Effector memory CD4-positive, alpha-beta T cell (primary cell): ENCODE results near the gene TEX264.

Experiments
- DNase-seq, 3 donors: peaks; one replicate each; pipeline ENCODE4 v3.0.0-alpha.2; 2020
- H3K27ac ChIP-seq: 2 replicates; pipeline ENCODE4 v1.7.0; 2013; ENCODE audit warnings: mild to moderate bottlenecking, low read length, moderate library complexity; ENCODE audit not compliant: insufficient read depth, poor library complexity, severe bottlenecking
- H3K27me3 ChIP-seq: replicated peaks from 2 replicates; pipeline ENCODE4 v1.7.0; 2013; ENCODE audit warnings: mild to moderate bottlenecking, low read length; ENCODE audit not compliant: insufficient read depth, control insufficient read depth, poor library complexity, severe bottlenecking
- H3K36me3 ChIP-seq: 2 replicates; pipeline ENCODE4 v1.7.0; 2013; ENCODE audit warnings: mild to moderate bottlenecking, low read length, moderate library complexity; ENCODE audit not compliant: control insufficient read depth, insufficient read depth
- H3K4me1 ChIP-seq: 2 replicates; pipeline ENCODE4 v1.7.0; 2013; ENCODE audit warnings: low read length, mild to moderate bottlenecking; ENCODE audit not compliant: control insufficient read depth, insufficient read depth, poor library complexity, severe bottlenecking
- H3K4me3 ChIP-seq: 2 replicates; pipeline ENCODE4 v1.7.0; 2013; ENCODE audit warnings: low read length, low read depth, mild to moderate bottlenecking; ENCODE audit not compliant: insufficient read depth, poor library complexity, severe bottlenecking
- H3K9me3 ChIP-seq: 2 replicates; pipeline ENCODE4 v1.7.0; 2013; ENCODE audit warnings: mild to moderate bottlenecking, low read length, moderate library complexity; ENCODE audit not compliant: control insufficient read depth

Gene TEX264

DNA sequence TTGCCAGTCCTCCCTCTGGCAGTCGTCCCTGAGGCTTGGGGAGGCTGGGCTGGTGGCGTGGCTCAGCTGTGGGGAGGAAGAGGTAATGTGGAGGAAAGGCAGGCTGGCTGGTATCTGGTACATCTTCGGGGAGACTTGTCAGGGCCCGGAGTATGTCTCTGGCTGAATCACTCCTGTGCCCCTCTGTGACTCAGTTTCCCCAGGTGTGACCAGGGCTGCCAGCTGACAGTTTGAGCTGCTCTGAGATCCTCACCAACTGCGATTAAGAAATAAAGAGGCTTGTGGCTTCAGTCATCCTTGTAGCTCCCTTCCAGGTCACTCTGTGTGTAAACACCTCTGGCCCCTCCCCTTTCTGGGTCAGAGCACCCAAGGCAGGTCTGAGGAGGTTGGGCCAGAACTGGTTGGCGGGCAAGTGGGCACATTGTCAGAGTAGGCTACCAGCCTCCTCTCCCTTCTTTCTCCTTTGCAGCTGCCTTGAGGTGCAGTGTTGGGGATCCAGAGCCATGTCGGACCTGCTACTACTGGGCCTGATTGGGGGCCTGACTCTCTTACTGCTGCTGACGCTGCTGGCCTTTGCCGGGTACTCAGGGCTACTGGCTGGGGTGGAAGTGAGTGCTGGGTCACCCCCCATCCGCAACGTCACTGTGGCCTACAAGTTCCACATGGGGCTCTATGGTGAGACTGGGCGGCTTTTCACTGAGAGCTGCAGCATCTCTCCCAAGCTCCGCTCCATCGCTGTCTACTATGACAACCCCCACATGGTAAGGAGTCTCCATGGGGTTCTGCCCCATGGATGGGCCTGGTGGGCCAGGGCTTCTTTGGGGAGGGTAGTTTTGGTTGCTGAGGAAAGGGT, 3.0 kb downstream of the TEX264 start:
- Histone ChIP-seq H3K9me3 (no peaks in the 10 kb centered on the region), H3K4me1 (peaks cover 69% of the 10 kb centered on the region), H3K27ac (peak overlapping the region; percentile 6), H3K4me3 (no peak overlapping the region), H3K27me3 (no peaks in the 10 kb centered on the region), H3K36me3 (no peaks in the 10 kb centered on the region)
- DNase-seq, result no peak

DNA sequence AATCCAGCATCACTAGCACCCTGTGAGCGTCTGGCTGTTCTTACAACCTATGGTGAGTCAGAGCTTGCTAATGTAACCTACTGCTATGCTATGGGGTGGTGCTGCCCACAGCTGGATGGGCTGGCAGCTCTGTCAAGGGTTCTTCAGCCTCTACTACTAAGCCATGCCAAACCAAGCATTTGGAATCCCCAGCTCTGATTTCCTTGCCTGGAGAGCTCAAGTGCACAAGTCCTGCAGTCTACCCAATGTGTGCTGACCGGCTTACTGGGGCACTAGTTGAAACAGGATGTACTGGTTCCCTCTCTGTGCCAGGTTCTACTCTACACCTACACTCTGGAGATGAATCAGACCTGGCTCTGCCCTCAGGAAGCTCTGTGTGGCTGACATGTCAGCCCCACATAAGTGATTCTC, 4.2 kb downstream of the TEX264 start:
- H3K4me3 ChIP-seq, result no peak overlapping the region
- no peak for DNase-seq
- H3K36me3 ChIP-seq, result no peaks in the 10 kb centered on the region
- H3K27me3 ChIP-seq, result no peaks in the 10 kb centered on the region
- no peaks in the 10 kb centered on the region for H3K9me3 ChIP-seq
- peak overlapping the region; percentile 8 for H3K27ac ChIP-seq
- H3K4me1 ChIP-seq, result peaks cover 59% of the 10 kb centered on the region

DNA sequence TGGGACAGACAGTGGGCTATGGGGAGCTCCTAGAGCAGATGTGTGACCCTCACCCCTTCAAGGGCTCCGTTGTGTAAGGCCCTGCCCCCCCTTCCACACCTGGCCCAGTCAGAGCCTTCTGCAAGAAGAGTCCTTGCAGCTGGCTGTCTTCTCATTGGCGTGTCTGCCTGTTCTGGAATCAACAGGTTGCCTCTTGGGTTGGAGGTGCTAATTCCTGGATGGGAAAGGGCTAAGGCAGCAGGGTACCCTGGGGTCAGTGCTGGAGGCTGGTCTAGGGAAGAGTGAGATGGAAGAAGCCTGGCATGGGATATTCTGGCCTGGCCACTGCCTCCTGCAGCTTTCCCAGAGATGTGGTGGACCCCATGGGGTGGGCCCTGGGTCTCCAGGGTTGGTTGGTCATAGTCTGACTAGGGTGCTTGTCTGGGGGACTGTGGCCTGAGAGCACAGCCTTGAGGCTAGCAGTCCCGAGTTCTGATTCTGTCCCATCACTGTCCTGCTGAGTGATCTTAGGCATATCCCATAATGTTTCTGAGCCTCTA, 5.1 kb downstream of the TEX264 start:
- no peaks in the 10 kb centered on the region for H3K9me3 ChIP-seq
- H3K4me3 ChIP-seq, result no peak overlapping the region
- H3K36me3 ChIP-seq, result no peaks in the 10 kb centered on the region
- H3K27me3 ChIP-seq, result no peaks in the 10 kb centered on the region
- peaks cover 63% of the 10 kb centered on the region for H3K4me1 ChIP-seq
- no peak for DNase-seq
- H3K27ac ChIP-seq, result no peak overlapping the region

DNA sequence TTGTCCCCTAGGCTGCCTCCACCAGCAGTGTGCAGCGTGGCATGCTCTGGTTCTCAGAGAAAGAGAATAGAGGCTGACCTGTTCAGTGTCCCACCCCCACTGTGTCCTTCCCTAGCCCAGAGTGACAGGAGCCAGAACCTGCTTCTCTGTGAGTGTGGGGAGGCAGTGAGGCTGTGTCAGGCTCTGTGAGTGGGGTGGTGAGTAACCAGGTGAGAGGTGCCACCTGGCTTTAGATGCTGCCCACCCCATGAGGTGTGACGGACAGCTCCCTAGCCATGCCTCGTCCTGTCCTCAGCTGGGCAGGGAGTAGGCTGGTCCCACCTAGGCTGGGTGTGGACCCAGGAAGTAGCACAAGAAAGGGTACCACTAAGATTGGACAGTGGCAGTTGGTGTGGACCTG, 6.3 kb downstream of the TEX264 start:
- no peaks in the 10 kb centered on the region for H3K36me3 ChIP-seq
- no peak overlapping the region for H3K4me3 ChIP-seq
- DNase-seq, result no peak
- H3K27me3 ChIP-seq, result no peaks in the 10 kb centered on the region
- H3K27ac ChIP-seq, result no peak overlapping the region
- H3K9me3 ChIP-seq, result no peaks in the 10 kb centered on the region
- peaks cover 66% of the 10 kb centered on the region for H3K4me1 ChIP-seq

DNA sequence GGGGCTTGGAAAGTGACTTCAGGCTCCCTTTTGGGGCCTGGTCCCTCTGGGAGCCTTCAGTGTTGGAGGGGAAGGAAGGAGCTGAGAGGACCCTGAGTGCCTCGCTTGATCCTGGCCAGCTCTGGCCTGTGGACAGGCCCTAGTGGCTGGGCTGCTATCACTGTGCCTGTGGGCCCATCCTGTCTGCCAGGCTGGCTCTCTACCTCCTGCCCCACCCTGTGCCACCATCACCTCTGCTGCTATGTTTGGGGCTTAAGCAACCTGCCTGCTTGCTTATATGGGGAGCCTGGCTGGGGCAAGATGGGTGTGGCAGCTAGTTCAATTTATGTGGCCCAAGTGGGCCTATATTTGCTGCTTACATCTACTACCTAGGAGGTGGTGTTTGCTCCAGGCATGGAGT, 7.1 kb downstream of the TEX264 start:
- no peak for DNase-seq
- H3K27me3 ChIP-seq, result no peaks in the 10 kb centered on the region
- H3K4me3 ChIP-seq, result no peak overlapping the region
- no peaks in the 10 kb centered on the region for H3K36me3 ChIP-seq
- no peaks in the 10 kb centered on the region for H3K9me3 ChIP-seq
- no peak overlapping the region for H3K27ac ChIP-seq
- peaks cover 66% of the 10 kb centered on the region for H3K4me1 ChIP-seq

DNA sequence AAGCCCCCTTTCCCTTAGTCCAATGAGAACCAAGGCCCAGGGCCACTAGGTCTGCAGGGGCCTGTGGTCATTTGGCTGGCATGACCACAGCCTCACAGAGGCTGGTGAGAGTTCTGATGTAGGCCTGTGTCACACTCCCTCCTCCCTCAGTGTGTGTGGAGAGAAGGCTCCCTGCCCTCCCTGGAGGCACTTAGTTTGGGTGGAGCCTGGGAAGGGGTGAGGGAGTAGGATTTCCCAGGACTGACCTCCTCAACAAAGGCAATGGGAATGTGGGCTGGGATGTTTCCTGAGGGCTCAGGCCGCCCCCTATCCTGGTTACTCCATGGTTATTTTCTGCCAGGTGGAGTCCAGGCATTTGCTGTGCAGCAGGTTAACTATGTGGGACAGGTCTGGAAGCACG, 7.6 kb downstream of the TEX264 start:
- H3K36me3 ChIP-seq, result no peaks in the 10 kb centered on the region

DNA sequence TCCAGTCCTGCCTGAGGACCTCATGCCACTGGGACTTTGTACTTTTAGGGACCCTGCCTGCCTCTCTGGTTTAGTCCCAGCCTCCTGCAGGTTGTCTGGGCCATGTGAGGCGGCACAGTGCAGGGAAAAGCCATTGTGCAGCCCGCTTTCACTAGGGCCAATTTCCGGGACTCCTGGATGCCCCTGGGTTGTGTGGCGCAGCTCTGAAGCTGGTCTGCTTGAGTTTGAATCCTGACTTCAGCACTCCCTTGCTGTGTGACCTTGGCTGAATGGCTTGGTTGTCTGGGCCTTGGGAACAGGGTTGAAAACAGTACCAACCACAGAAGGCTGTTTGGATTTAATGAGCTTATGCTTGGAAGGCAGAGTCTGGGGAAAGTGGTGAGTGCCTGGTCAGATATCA, 8.3 kb downstream of the TEX264 start:
- no peaks in the 10 kb centered on the region for H3K27me3 ChIP-seq
- no peaks in the 10 kb centered on the region for H3K9me3 ChIP-seq
- peaks cover 67% of the 10 kb centered on the region for H3K4me1 ChIP-seq
- DNase-seq, result no peak
- no peak overlapping the region for H3K4me3 ChIP-seq
- H3K36me3 ChIP-seq, result peaks cover 1% of the 10 kb centered on the region
- H3K27ac ChIP-seq, result no peak overlapping the region

More for the DNA sequence above, 7.6 kb downstream of the TEX264 start:
- no peaks in the 10 kb centered on the region for H3K27me3 ChIP-seq
- H3K4me1 ChIP-seq, result peaks cover 66% of the 10 kb centered on the region
- no peak for DNase-seq
- no peaks in the 10 kb centered on the region for H3K9me3 ChIP-seq
- no peak overlapping the region for H3K4me3 ChIP-seq
- H3K27ac ChIP-seq, result no peak overlapping the region

DNA sequence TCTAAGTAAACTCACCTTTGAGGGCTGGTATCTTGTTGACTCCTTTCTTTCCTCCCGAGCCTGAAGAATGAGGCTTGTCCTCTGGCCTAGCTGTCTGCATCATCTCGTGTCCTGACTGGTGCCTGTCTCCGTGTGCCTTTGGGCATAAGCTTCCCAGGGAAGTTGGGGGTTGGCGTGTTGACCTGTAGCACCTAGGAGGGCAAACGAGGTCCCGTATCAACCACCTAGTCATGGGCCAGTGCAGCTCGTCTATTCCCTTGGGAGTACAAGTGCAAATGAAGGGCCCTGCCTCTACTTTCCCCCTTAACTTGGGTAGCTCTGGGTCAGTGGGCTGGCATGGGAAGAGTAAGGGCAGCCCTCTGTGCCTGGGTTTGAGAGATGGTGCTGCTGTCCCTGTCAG, 8.7 kb downstream of the TEX264 start:
- Histone ChIP-seq H3K9me3 (no peaks in the 10 kb centered on the region), H3K4me1 (peaks cover 72% of the 10 kb centered on the region), H3K27ac (no peak overlapping the region), H3K27me3 (no peaks in the 10 kb centered on the region), H3K36me3 (peaks cover 6% of the 10 kb centered on the region), H3K4me3 (no peak overlapping the region)
- no peak for DNase-seq

DNA sequence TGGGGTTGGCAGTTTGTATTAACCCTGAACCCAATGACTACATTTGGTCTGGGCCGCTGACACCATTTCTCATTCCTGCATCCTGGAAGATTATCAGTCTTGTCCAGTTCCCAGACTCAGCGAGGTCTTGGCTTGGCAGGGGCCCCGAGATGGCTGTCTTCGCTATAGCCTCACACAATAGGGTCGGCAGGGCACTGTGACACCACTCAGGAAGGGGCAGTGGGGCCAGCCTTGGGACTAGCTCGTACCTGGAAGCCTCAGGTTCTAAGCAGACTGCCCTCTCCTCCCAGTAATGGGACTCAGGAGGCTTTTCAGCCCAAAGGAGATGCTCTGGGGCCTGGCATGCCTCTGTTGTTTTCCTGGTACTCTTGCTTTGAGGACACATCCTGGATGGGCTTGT, 9.1 kb downstream of the TEX264 start:
- H3K9me3 ChIP-seq, result no peaks in the 10 kb centered on the region
- H3K4me3 ChIP-seq, result no peak overlapping the region
- no peaks in the 10 kb centered on the region for H3K27me3 ChIP-seq
- peaks cover 73% of the 10 kb centered on the region for H3K4me1 ChIP-seq
- DNase-seq, result no peak
- no peak overlapping the region for H3K27ac ChIP-seq
- peaks cover 7% of the 10 kb centered on the region for H3K36me3 ChIP-seq

DNA sequence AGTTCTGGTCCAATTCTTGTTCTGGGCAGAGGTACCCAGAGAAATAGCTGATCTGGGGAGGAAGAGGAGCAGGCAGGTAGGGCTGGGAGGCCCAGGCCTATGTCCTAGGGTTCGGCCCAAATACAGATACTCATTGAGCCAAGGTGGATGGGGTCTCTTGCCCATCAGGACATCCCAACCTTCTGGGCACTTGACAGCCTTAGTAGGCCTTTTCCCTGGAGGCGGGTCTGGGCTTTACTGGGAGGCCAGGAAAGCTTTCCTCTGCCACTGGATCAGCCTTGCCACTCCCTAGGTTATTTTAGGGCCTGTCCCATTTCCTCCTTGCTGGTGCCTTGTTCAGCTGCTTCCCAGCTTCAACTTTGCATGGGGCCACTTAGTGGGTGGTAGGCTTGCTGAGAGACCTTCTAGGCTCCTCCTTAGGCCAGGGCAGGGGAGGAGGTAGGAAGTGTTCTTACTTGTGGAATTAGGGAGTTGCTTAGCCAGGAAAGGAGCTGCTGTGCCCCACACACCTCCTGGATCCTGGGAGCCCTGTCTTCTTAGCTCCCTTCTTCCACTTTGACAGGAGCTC, 9.7 kb downstream of the TEX264 start:
- H3K4me1 ChIP-seq, result peaks cover 73% of the 10 kb centered on the region
- H3K9me3 ChIP-seq, result no peaks in the 10 kb centered on the region
- no peak overlapping the region for H3K4me3 ChIP-seq
- peaks cover 7% of the 10 kb centered on the region for H3K36me3 ChIP-seq
- peak overlapping the region; percentile 55 for H3K27ac ChIP-seq
- DNase-seq, result no peak
- H3K27me3 ChIP-seq, result no peaks in the 10 kb centered on the region
